Panc1 (cell line): Measurements from ENCODE around the gene TCF21. TPM values are rescaled to one million over a fixed set of nuclear protein-coding genes. Genes with fewer than 3 reads are reported as not detected.

ENCODE experiments used
- ATAC-seq: fragments of 200-7000 bp; cut with Tn5 transposase; 2 replicates; pipeline ENCODE4 v1.9.1; 2020; ENCODE audit warnings: mild to moderate bottlenecking, moderate library complexity
- BruUV-seq: library from RNA; stranded (reverse); fragments of 400-500 nt; replicated peaks from 2 replicates; lab custom pipeline; 2021; lab: Mats Ljungman, UMichigan
- CTCF ChIA-PET: fragments of 300-600 bp; sonication (Branson Sonifier 250); formaldehyde crosslinking; loops from one replicate; lab custom pipeline; 2022; ENCODE audit warnings: antibody characterized with exemption; lab: Charles Lee
- POLR2A ChIA-PET: fragments of 300-600 bp; sonication (Branson Sonifier 250); formaldehyde crosslinking; loops from one replicate; lab custom pipeline; 2022; ENCODE audit warnings: antibody characterized with exemption; lab: Charles Lee
- DNase-seq: peaks from one replicate; pipeline ENCODE4 v3.0.0-alpha.2; 2010; ENCODE audit warnings: low read depth, low spot score
- H3K27ac ChIP-seq: 2 replicates; pipeline ENCODE4 v1.5.1; 2011; ENCODE audit warnings: mild to moderate bottlenecking, low read length, inconsistent platforms
- H3K27me3 ChIP-seq: fragments of 200-500 bp; sonication (Bioruptor generic); 2 replicates; pipeline ENCODE4 v1.6.0; 2014; ENCODE audit warnings: low read length, inconsistent platforms; ENCODE audit not compliant: control insufficient read depth, insufficient read depth
- H3K36me3 ChIP-seq: fragments of 200-500 bp; sonication (Bioruptor generic); 2 replicates; pipeline ENCODE4 v1.5.1; 2014; ENCODE audit warnings: inconsistent platforms, mild to moderate bottlenecking, low read length, moderate library complexity; ENCODE audit not compliant: control insufficient read depth, insufficient read depth
- H3K4me1 ChIP-seq: 2 replicates; pipeline ENCODE4 v1.5.1; 2011; ENCODE audit warnings: inconsistent platforms, mild to moderate bottlenecking, low read length, moderate library complexity; ENCODE audit not compliant: control insufficient read depth, insufficient read depth
- H3K4me3 ChIP-seq, 2 experiments: 2 replicates each; pipeline ENCODE4 v1.5.1; 2011 to 2012; ENCODE audit warnings: low read depth in 2 of 2, low read length in 2 of 2, mild to moderate bottlenecking in 2 of 2, inconsistent platforms in 1 of 2, moderate library complexity in 1 of 2
- H3K9me3 ChIP-seq: fragments of 200-500 bp; sonication (Bioruptor generic); 2 replicates; pipeline ENCODE4 v1.5.1; 2014; ENCODE audit warnings: low read depth, mild to moderate bottlenecking, inconsistent platforms, low read length, moderate library complexity; ENCODE audit not compliant: control insufficient read depth, insufficient read depth
- POLR2AphosphoS5 ChIP-seq: IDR thresholded peaks from 2 replicates; pipeline ENCODE4 v1.6.1; 2012; ENCODE audit warnings: mild to moderate bottlenecking, low read depth, low read length, moderate library complexity
- SIN3A ChIP-seq: IDR thresholded peaks from 2 replicates; pipeline ENCODE4 v1.6.1; 2012; ENCODE audit warnings: low read depth, mild to moderate bottlenecking, low read length, moderate library complexity, borderline replicate concordance; ENCODE audit not compliant: insufficient read depth
- TCF7L2 ChIP-seq: IDR thresholded peaks from 2 replicates; pipeline ENCODE4 v1.6.1; 2011; ENCODE audit warnings: mild to moderate bottlenecking, low read depth, low read length, inconsistent platforms
- in situ Hi-C: cut with HindIII; loops from 2 replicates; pipeline ENCODE4 v1.10.0; 2016; ENCODE audit warnings: low sequenced_read_pairs, low pct_unique_long_range_greater_than_20kb
- intact Hi-C: fragments of 100-400 bp; cut with micrococcal nuclease; formaldehyde crosslinking; loops from one replicate; pipeline ENCODE4 v1.10.0; 2022; ENCODE audit not compliant: unreplicated experiment
- total RNA-seq: library from RNA; stranded (reverse); gene quantifications from one replicate; pipeline ENCODE4 v1.2.1, GENCODE V29; 2021; ENCODE audit not compliant: unreplicated experiment
- TF ChIP-seq, protein P1 (sequence below): fragments of 450-650 bp; IDR thresholded peaks from 2 replicates; pipeline ENCODE4 v1.5.1; 2017; ENCODE audit warnings: mild to moderate bottlenecking
- TF ChIP-seq, protein P2 (sequence below), 2 experiments: IDR thresholded peaks; 2 replicates each; pipeline ENCODE4 v1.6.1; 2011 to 2012; ENCODE audit warnings: low read depth in 2 of 2, control low read depth in 1 of 2, low read length in 1 of 2, mild to moderate bottlenecking in 1 of 2, moderate library complexity in 1 of 2; ENCODE audit not compliant: insufficient read depth in 1 of 2

Gene TCF21
- total RNA-seq, 1 experiment from 2014 or later = not detected

DNA sequence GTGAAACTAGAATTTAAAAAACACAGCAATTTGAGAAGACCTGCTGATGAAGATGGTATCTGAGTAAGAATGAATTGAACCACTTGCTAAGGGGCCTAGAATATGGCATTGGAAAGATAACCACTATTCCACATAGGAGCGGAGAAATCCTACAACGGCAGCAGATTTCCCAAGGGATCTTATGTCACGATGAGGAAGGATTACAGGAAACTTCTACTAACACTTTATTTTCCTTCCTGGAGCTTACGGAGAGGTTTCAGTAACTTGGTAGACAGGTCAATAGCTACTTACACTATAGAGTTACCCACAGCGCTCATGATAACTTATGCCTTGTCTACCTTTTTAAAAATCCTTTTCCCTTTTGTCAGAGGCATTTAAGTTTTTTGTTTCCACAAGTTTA is 11.8 kb upstream of the TCF21 start:
- no peaks in the 10 kb centered on the region for H3K36me3 ChIP-seq
- no peak overlapping the region for H3K27ac ChIP-seq
- DNase-seq (no peak), ATAC-seq (no peak)
- TF ChIP-seq, protein P1, sequence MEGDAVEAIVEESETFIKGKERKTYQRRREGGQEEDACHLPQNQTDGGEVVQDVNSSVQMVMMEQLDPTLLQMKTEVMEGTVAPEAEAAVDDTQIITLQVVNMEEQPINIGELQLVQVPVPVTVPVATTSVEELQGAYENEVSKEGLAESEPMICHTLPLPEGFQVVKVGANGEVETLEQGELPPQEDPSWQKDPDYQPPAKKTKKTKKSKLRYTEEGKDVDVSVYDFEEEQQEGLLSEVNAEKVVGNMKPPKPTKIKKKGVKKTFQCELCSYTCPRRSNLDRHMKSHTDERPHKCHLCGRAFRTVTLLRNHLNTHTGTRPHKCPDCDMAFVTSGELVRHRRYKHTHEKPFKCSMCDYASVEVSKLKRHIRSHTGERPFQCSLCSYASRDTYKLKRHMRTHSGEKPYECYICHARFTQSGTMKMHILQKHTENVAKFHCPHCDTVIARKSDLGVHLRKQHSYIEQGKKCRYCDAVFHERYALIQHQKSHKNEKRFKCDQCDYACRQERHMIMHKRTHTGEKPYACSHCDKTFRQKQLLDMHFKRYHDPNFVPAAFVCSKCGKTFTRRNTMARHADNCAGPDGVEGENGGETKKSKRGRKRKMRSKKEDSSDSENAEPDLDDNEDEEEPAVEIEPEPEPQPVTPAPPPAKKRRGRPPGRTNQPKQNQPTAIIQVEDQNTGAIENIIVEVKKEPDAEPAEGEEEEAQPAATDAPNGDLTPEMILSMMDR = no peak
- TF ChIP-seq SIN3A (no peak), TCF7L2 (no peak)
- TF ChIP-seq, protein P2, sequence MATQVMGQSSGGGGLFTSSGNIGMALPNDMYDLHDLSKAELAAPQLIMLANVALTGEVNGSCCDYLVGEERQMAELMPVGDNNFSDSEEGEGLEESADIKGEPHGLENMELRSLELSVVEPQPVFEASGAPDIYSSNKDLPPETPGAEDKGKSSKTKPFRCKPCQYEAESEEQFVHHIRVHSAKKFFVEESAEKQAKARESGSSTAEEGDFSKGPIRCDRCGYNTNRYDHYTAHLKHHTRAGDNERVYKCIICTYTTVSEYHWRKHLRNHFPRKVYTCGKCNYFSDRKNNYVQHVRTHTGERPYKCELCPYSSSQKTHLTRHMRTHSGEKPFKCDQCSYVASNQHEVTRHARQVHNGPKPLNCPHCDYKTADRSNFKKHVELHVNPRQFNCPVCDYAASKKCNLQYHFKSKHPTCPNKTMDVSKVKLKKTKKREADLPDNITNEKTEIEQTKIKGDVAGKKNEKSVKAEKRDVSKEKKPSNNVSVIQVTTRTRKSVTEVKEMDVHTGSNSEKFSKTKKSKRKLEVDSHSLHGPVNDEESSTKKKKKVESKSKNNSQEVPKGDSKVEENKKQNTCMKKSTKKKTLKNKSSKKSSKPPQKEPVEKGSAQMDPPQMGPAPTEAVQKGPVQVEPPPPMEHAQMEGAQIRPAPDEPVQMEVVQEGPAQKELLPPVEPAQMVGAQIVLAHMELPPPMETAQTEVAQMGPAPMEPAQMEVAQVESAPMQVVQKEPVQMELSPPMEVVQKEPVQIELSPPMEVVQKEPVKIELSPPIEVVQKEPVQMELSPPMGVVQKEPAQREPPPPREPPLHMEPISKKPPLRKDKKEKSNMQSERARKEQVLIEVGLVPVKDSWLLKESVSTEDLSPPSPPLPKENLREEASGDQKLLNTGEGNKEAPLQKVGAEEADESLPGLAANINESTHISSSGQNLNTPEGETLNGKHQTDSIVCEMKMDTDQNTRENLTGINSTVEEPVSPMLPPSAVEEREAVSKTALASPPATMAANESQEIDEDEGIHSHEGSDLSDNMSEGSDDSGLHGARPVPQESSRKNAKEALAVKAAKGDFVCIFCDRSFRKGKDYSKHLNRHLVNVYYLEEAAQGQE (IDR thresholded peaks at IDR 0.05; ENCODE audit: insufficient read depth in 1 of 2, low read depth in 2 of 2, low read length in 1 of 2) = no peak
- H3K4me3 ChIP-seq = no peak overlapping the region
- in situ Hi-C loops = no loop called here
- POLR2A ChIA-PET = no interaction called here
- no peaks in the 10 kb centered on the region for H3K4me1 ChIP-seq
- no peaks in the 10 kb centered on the region for H3K9me3 ChIP-seq
- intact Hi-C loops = no loop called here
- CTCF ChIA-PET = no interaction called here
- no TSS peak for BruUV-seq
- H3K27me3 ChIP-seq = peaks cover 3% of the 10 kb centered on the region

DNA sequence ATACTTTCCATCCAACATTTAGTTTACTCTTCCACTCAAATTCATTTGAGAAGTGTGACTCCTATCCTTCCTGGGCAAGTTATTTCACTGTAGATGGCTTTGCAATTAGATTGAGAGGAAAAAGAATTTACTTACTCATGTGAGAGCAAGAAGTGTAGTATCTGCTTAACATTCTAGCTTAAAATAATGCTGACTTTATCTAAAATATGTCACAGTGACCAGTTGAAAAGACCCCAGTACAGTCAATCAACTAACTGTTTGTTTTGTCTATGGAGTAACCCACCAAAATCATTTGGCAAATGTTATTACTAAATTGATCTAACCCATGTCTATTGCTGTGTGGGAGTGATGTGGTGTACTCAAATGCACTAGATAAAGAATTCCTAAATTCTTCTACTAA is 8.9 kb upstream of the TCF21 start:
- H3K36me3 ChIP-seq = no peaks in the 10 kb centered on the region
- POLR2A ChIA-PET = no interaction called here
- no peaks in the 10 kb centered on the region for H3K9me3 ChIP-seq
- intact Hi-C loops (no loop called here), in situ Hi-C loops (no loop called here)
- no peak overlapping the region for H3K27ac ChIP-seq
- CTCF ChIA-PET = no interaction called here
- no peak for DNase-seq
- ATAC-seq = no peak
- TF ChIP-seq, protein P2 (IDR thresholded peaks at IDR 0.05; ENCODE audit: insufficient read depth in 1 of 2, low read depth in 2 of 2, low read length in 1 of 2) = no peak
- TF ChIP-seq TCF7L2 = no peak
- TF ChIP-seq, protein P1 = no peak
- TF ChIP-seq POLR2AphosphoS5 = no peak
- no peak for TF ChIP-seq SIN3A
- H3K4me1 ChIP-seq = no peaks in the 10 kb centered on the region
- no peak overlapping the region for H3K4me3 ChIP-seq
- no TSS peak for BruUV-seq
- H3K27me3 ChIP-seq = peaks cover 10% of the 10 kb centered on the region
